Chondrocyte (in vitro differentiated cells): ENCODE results near the gene ADI1. TPM values are rescaled to one million over a fixed set of nuclear protein-coding genes. Genes with fewer than 3 reads are reported as not detected.

Experiments used
- DNase-seq: peaks from one replicate; pipeline ENCODE4 v3.0.0; 2021; ENCODE audit warnings: mixed read lengths, low spot score
- H3K27ac Mint-ChIP-seq: one replicate; pipeline ENCODE4 v1.8.0; 2021; ENCODE audit warnings: mild to moderate bottlenecking, moderate library complexity, mixed read lengths; ENCODE audit not compliant: unreplicated experiment
- H3K27me3 Mint-ChIP-seq: 2 replicates; pipeline ENCODE4 v1.8.0; 2021; ENCODE audit warnings: low read depth, mixed read lengths
- H3K36me3 Mint-ChIP-seq: 2 replicates; pipeline ENCODE4 v1.8.0; 2021; ENCODE audit warnings: low read depth, mixed read lengths
- H3K4me1 Mint-ChIP-seq: 2 replicates; pipeline ENCODE4 v1.8.0; 2021; ENCODE audit warnings: low read depth, mild to moderate bottlenecking, mixed read lengths
- H3K4me3 Mint-ChIP-seq: one replicate; pipeline ENCODE4 v1.8.0; 2021; ENCODE audit warnings: mild to moderate bottlenecking, moderate library complexity, mixed read lengths; ENCODE audit not compliant: unreplicated experiment
- H3K9me3 Mint-ChIP-seq: 2 replicates; pipeline ENCODE4 v1.8.0; 2021; ENCODE audit warnings: low read depth, mixed read lengths
- total RNA-seq: library from RNA; stranded (reverse); gene quantifications from 3 replicates; pipeline ENCODE4 v1.2.1, GENCODE V29; 2021
- TF ChIP-seq, protein P1 (sequence below): fragments of 200-600 bp; sonication (generic); IDR thresholded peaks from 2 replicates; pipeline ENCODE4 v1.5.0; 2021; ENCODE audit warnings: antibody characterized with exemption, mild to moderate bottlenecking, moderate library complexity

ADI1 gene
- total RNA-seq, 1 donor from 2014 or later: 41.8 TPM

DNA sequence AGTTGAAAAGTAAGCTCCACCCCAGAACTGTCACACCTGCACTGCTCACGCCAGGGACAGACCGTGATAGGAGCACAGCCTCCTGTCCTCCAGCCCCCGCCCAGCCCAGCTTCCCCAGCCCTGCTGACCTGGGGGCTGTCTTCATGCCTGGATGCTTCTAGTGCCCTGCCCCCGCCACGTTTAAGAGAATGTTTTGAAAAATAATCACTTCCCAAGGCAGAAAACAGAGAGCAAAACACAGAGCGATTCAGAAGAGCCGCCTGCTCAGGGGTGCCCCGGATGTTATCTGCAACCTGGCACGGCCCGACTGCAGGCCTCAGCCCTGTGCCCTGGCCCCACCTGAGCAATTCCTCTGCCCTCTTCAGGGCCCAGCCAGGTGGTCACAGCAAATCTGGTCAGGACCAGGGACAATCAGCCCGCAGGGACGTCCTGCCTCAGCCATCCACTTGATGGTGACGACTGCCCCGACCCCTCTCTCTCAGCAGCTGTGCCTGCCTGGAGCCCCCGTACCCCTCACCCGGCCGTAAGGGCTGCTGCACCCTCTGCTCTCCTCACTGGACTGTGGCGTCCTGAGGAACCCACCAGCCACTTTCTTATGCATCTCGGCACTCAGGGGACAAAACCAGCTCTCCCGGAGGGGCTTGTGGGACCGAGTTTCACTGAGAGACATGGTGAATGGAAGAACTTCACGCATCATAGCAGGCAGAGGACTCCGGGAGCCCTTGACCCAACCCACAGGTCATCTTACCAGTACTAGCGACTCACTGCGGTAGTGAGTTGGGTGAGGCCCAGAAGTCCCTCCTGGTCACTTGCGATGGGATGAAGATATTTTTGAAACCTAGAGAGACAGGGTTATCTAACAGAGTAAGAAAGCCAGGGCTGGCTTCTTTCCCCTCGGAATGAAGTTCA, 30.2 kb downstream of the ADI1 start:
- Mint-ChIP-seq H3K36me3 (peaks cover 2% of the 10 kb centered on the region), H3K4me3 (no peak overlapping the region), H3K27me3 (no peaks in the 10 kb centered on the region), H3K4me1 (peaks cover 20% of the 10 kb centered on the region), H3K9me3 (no peaks in the 10 kb centered on the region), H3K27ac (no peak overlapping the region)
- DNase-seq: peak; percentile 84
- TF ChIP-seq, protein P1, sequence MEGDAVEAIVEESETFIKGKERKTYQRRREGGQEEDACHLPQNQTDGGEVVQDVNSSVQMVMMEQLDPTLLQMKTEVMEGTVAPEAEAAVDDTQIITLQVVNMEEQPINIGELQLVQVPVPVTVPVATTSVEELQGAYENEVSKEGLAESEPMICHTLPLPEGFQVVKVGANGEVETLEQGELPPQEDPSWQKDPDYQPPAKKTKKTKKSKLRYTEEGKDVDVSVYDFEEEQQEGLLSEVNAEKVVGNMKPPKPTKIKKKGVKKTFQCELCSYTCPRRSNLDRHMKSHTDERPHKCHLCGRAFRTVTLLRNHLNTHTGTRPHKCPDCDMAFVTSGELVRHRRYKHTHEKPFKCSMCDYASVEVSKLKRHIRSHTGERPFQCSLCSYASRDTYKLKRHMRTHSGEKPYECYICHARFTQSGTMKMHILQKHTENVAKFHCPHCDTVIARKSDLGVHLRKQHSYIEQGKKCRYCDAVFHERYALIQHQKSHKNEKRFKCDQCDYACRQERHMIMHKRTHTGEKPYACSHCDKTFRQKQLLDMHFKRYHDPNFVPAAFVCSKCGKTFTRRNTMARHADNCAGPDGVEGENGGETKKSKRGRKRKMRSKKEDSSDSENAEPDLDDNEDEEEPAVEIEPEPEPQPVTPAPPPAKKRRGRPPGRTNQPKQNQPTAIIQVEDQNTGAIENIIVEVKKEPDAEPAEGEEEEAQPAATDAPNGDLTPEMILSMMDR: no peak

DNA sequence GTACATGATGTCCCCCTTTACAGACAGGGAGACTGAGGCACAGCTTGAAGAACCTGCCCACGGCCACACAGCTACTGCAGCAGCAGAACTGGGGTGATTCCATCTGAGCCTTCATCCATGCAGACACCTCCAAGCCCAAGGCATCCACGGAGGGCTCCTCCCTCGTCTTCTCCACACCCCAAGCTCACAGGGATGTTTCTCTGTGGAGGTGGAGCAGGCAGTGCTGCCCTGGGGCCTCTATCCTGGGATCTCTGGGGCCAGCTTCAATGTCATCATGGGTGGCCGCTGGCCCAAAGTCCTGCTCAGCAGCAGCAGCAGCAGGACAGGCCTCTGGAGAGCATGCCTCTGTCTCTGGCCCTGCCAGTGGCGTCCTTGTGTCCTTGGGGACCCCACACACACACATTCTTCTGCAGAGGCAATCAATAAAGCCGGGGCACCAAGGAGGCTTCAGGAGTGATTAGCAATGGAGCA, 31.2 kb downstream of the ADI1 start:
- TF ChIP-seq, protein P1: no peak
- Mint-ChIP-seq H3K9me3 (no peaks in the 10 kb centered on the region), H3K27me3 (no peaks in the 10 kb centered on the region), H3K27ac (no peak overlapping the region), H3K4me3 (no peak overlapping the region), H3K4me1 (peaks cover 11% of the 10 kb centered on the region), H3K36me3 (no peaks in the 10 kb centered on the region)
- no peak for DNase-seq

DNA sequence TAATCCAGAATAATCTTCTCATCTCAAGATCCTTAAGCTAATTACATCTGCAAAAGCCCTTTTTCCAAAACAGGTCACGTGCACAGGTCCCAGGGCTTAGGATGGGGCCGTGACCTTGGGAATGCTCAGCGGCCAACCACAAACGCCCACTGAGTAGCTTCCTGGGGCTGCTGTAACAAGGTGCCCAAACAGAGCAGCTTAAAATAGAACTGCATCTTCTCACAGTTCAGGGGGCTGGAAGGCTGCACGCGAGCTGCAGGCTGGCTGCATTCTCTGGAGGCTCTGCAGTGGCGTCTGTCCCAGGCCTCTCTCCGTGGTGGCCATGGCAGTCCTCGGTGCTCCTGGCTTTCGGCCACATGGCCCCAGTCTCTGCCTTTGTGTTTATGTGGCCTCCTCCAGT, 31.9 kb downstream of the ADI1 start:
- TF ChIP-seq, protein P1: no peak
- Mint-ChIP-seq H3K4me3 (no peak overlapping the region), H3K4me1 (peaks cover 4% of the 10 kb centered on the region)

DNA sequence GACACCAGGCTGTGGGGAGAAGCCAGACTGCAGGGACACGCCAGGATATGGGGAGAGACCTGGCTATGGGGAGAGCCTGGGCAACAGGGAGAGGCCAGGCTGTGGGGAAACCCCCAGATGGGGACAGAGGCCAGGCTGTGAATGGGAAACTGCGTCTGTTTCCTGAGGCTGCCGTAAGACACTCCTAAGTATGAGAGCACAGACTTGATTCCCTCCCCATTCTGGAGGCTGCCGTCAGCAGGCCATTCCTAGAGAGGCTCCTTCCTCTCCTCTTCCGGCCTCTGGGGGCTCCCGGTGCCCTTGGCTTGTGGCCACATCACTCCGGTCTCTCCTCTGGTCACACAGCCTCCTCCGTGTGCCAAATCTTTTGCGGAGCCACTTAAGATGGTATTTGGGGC, 32.3 kb downstream of the ADI1 start:
- Mint-ChIP-seq H3K4me3 (no peak overlapping the region), H3K9me3 (no peaks in the 10 kb centered on the region), H3K27me3 (no peaks in the 10 kb centered on the region), H3K36me3 (peaks cover under 1% of the 10 kb centered on the region), H3K4me1 (peaks cover 3% of the 10 kb centered on the region), H3K27ac (no peak overlapping the region)
- TF ChIP-seq, protein P1: no peak
- DNase-seq: no peak

More for the DNA sequence above, 31.9 kb downstream of the ADI1 start:
- no peak overlapping the region for H3K27ac Mint-ChIP-seq
- H3K27me3 Mint-ChIP-seq: no peaks in the 10 kb centered on the region
- peak; percentile 85 for DNase-seq
- no peaks in the 10 kb centered on the region for H3K36me3 Mint-ChIP-seq
- H3K9me3 Mint-ChIP-seq: no peaks in the 10 kb centered on the region

DNA sequence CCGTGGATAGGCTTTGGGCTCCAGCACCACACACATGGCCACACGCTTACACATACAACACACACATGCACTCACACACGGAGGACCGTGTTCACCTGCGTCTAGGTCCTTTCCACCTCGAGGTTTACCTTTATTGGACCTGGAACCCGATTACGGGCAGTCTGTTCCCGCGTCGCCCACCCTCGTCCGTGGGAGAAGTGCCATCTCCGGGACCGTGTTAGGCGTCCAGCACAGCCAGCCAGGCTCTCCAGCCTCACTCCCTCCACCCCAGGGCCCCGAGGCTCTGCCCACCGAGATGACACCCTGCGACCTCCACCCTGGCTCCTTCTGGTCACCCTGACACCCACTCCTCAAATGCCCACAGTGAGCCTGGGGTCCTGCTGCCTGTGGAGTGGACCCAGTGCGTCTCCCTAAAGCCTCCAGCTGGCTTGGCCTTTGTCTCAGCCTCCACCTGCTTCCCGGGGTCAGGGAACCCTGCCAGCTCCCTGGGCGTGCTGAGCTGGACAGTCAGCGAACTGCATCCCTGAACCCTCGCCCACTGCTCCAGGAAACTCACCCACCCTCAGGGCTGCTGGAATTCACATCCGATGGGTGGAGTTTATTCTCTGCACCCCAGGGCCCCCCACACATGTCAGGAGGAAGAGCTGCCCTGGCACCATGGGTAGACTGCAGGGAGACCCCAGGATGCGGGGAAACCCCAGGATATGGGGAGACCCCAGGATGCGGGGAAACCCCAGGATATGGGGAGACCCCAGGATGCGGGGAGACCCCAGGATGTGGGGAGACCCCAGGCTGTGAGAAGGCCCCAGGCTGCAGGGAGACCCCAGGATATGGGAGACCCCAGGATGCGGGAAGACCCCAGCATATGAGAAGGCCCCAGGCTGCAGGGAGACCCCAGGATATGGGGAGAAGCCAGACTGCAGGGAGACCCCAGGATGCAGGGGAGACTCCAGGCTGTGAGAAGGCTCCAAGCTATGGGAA, 33.0 kb downstream of the ADI1 start:
- Mint-ChIP-seq H3K4me1 (peaks cover 3% of the 10 kb centered on the region), H3K9me3 (no peaks in the 10 kb centered on the region), H3K27me3 (no peaks in the 10 kb centered on the region)

More for the DNA sequence above, 33.0 kb downstream of the ADI1 start:
- peak; percentile 79 for DNase-seq
- TF ChIP-seq, protein P1: no peak
- Mint-ChIP-seq H3K27ac (peak overlapping the region; percentile 22), H3K4me3 (no peak overlapping the region), H3K36me3 (peaks cover 2% of the 10 kb centered on the region)
